ENCODE data around the gene FGFR4. TPM values are rescaled to one million over a fixed set of nuclear protein-coding genes. Genes with fewer than 3 reads are reported as not detected.
A peak's percentile ranks its signal among the peaks of the same experiment; 100 is the strongest.

FGFR4 gene
- total RNA-seq, 2 donors from 2014 or later: 33.7 to 63.9 TPM

DNA sequence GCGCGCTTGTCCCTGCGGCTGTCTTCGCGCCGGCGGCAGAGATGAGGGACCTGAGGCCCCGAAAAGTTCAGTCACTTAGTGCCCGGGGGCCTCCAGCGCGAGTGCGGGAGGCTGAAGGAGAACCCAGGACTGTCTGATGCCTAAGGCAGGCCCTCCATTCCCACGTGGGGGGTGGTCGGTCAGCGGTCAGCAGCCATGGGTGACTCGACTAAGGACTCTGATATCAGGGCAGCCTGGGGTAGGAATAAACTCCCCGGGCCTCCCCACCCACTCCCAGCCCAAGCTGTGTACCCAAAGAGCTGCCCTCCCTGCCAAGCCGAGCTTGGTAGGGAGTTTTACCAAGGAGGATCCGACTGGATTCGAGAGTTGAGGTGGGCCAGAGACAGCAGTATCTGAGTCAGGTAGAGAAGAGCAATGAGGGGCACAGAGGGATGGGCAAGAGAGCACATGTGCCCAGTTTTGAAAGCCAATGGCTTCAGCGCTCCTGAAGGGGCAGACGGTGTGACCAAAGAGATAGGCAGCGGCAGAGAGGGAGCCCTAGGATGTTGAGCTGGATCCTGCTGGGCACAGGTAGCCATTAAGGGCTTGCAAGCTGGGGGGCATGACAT lies 787 bp downstream of the FGFR4 start:
- ATAC-seq (peak; percentile 3), DNase-seq (no peak)
- Histone ChIP-seq H3K36me3 (replicated peaks in 1 of 2; ENCODE audit: insufficient read depth in 1 of 2, low read depth in 2 of 2) (no peaks in the 10 kb centered on the region), H3K27me3 (no peaks in the 10 kb centered on the region), H3K4me3 (no peak overlapping the region), H3K9me3 (no peaks in the 10 kb centered on the region), H3K27ac (peak overlapping the region; percentile 68 to 89 (median 80)), H3K4me1 (peaks cover 50% of the 10 kb centered on the region)
- WGBS, 2 donors: 24 to 25% methylated on average over 17 to 23 of the region's 23 CpGs
- TF ChIP-seq, protein P1, sequence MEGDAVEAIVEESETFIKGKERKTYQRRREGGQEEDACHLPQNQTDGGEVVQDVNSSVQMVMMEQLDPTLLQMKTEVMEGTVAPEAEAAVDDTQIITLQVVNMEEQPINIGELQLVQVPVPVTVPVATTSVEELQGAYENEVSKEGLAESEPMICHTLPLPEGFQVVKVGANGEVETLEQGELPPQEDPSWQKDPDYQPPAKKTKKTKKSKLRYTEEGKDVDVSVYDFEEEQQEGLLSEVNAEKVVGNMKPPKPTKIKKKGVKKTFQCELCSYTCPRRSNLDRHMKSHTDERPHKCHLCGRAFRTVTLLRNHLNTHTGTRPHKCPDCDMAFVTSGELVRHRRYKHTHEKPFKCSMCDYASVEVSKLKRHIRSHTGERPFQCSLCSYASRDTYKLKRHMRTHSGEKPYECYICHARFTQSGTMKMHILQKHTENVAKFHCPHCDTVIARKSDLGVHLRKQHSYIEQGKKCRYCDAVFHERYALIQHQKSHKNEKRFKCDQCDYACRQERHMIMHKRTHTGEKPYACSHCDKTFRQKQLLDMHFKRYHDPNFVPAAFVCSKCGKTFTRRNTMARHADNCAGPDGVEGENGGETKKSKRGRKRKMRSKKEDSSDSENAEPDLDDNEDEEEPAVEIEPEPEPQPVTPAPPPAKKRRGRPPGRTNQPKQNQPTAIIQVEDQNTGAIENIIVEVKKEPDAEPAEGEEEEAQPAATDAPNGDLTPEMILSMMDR (IDR thresholded peaks at IDR 0.05): no peak
- TF ChIP-seq POLR2A (IDR thresholded peaks at IDR 0.05): no peak
- intact Hi-C loops (cut with DNase I): no loop called here

DNA sequence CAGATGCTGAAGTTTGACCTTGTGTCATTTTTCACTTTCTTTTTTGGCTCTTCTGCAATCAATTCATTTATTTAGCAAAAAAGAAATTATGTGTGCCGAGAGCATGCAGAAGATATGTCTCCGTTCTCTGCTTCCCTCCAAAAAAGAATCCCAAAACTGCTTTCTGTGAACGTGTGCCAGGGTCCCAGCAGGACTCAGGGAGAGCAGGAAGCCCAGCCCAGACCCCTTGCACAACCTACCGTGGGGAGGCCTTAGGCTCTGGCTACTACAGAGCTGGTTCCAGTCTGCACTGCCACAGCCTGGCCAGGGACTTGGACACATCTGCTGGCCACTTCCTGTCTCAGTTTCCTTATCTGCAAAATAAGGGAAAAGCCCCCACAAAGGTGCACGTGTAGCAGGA lies 2.4 kb downstream of the FGFR4 start:
- H3K36me3 ChIP-seq (replicated peaks in 1 of 2; ENCODE audit: insufficient read depth in 1 of 2, low read depth in 2 of 2): no peaks in the 10 kb centered on the region
- WGBS, 2 donors: 21 to 45% methylated on average over 5 of the region's 5 CpGs
- no peak for ATAC-seq
- TF ChIP-seq, protein P1 (IDR thresholded peaks at IDR 0.05): no peak
- TF ChIP-seq POLR2A (IDR thresholded peaks at IDR 0.05): no peak
- no peak overlapping the region for H3K4me3 ChIP-seq
- H3K27ac ChIP-seq: peak overlapping the region in 3 of 4 donors; percentile 67 to 89 (median 75)
- intact Hi-C loops (cut with DNase I): no loop called here
- DNase-seq: no peak
- H3K9me3 ChIP-seq: no peaks in the 10 kb centered on the region
- no peaks in the 10 kb centered on the region for H3K27me3 ChIP-seq
- H3K4me1 ChIP-seq: peaks cover 56% of the 10 kb centered on the region

DNA sequence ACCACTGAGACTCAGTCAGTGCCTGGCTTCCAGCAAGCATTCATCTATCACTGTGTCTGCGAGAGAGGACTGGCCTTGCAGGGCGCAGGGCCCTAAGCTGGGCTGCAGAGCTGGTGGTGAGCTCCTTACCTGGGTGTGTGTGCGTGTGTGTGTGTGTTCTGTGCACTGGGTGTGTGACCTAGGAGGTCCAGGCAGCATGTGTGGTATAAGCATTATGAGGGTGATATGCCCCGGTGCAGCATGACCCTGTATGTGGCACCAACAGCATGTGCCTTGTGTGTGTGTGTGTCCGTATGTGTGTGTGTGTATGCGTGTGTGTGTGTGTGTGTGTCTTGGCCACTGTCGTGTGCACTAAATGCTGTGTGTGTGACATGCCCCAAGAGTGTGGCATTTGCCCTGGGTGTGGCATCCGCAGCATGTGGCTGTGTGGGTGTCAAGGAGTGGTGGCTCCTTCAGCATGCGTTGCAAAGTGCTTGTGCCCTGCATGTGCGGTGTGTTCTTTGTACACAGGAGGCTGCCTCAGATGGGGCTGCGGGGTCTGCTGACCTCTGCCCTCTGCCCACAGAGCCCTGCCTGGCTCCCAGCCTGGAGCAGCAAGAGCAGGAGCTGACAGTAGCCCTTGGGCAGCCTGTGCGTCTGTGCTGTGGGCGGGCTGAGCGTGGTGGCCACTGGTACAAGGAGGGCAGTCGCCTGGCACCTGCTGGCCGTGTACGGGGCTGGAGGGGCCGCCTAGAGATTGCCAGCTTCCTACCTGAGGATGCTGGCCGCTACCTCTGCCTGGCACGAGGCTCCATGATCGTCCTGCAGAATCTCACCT lies 3.3 kb downstream of the FGFR4 start:
- H3K4me1 ChIP-seq: peaks cover 64% of the 10 kb centered on the region
- no peaks in the 10 kb centered on the region for H3K9me3 ChIP-seq
- no peak for ATAC-seq
- H3K36me3 ChIP-seq (replicated peaks in 1 of 2; ENCODE audit: insufficient read depth in 1 of 2, low read depth in 2 of 2): no peaks in the 10 kb centered on the region
- intact Hi-C loops (cut with DNase I): loop anchor here (10.0 kb wide), 1 partner anchor 435 kb away; no protein-coding TSS in a partner anchor
- TF ChIP-seq, protein P1 (IDR thresholded peaks at IDR 0.05): no peak
- no peak for TF ChIP-seq POLR2A (IDR thresholded peaks at IDR 0.05)
- H3K27ac ChIP-seq: peak overlapping the region in 3 of 4 donors; percentile 67 to 89 (median 75)
- 46 to 59% methylated on average over 9 to 20 of the region's 21 CpGs for WGBS, 2 donors
- H3K4me3 ChIP-seq: no peak overlapping the region
- H3K27me3 ChIP-seq: no peaks in the 10 kb centered on the region
- DNase-seq: no peak

DNA sequence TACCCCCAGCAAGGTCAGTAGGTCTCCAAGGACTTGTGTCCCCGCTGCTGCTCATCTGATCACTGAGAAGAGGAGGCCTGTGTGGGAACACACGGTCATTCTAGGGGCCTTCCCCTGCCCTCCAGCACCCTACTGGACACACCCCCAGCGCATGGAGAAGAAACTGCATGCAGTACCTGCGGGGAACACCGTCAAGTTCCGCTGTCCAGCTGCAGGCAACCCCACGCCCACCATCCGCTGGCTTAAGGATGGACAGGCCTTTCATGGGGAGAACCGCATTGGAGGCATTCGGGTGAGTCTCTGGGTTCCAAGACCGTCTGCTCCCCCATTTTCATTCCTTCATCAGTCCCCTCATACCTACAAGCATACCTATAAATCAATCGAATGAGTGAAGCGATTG lies 4.1 kb downstream of the FGFR4 start:
- Histone ChIP-seq H3K9me3 (no peaks in the 10 kb centered on the region), H3K4me3 (no peak overlapping the region), H3K27me3 (no peaks in the 10 kb centered on the region), H3K4me1 (peaks cover 72% of the 10 kb centered on the region), H3K36me3 (replicated peaks in 1 of 2; ENCODE audit: insufficient read depth in 1 of 2, low read depth in 2 of 2) (peaks cover 0 to 4% of the 10 kb centered on the region in 2 donors), H3K27ac (peak overlapping the region in 2 of 4 donors; percentile 12 to 78)
- TF ChIP-seq, protein P1 (IDR thresholded peaks at IDR 0.05): no peak
- no peak for TF ChIP-seq POLR2A (IDR thresholded peaks at IDR 0.05)
- intact Hi-C loops (cut with DNase I): loop anchor here (10.0 kb wide), 1 partner anchor 436 kb away; no protein-coding TSS in a partner anchor
- WGBS, 2 donors: 80 to 81% methylated on average over 10 to 13 of the region's 13 CpGs
- DNase-seq (no peak), ATAC-seq (no peak)

Data from body of pancreas (tissue), 4 donors.